Stimulated activated CD8-positive, alpha-beta memory T cell treated with anti-CD3 and anti-CD28 coated beads, Interleukin-4, amount 100 ng/mL, for 1 hour (primary cell): ENCODE measurements around the gene ACTC1.

Experiments used
- DNase-seq, 2 donors: peaks; one replicate each; pipeline ENCODE4 v3.0.0-alpha.2; 2020; ENCODE audit warnings: low read depth in 2 of 2, low spot score in 1 of 2

The ACTC1 gene

GRCh38 chr15:34759992-34760391, 35.4 kb downstream of the ACTC1 start:
- no peak for DNase-seq

GRCh38 chr15:34759347-34759746, 36.0 kb downstream of the ACTC1 start:
- no peak for DNase-seq

GRCh38 chr15:34757262-34757661, 38.1 kb downstream of the ACTC1 start:
- DNase-seq, result no peak

DNA sequence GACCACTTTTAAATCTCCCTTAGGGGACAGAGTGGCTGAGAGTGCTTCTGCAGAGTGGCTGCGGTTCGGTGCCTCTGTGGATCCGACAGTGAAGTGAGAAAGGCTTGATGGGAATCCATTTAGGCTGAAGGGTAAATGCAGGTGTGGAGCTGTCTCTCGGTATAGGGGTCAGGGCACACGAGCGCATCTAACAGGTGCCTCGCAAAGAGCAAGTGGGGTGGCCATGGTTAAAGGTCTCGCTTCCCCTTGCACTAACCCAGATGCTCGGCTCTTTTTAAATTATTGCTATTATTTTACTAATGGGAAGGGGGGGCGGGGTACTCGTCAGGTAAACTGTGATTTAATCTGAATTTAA, 40.0 kb downstream of the ACTC1 start:
- no peak for DNase-seq

GRCh38 chr15:34754674-34755418, 40.5 kb downstream of the ACTC1 start, which contains the start of gene GJD2:
Gene GJD2, minus strand, starts transcription at chr15:34754998. Its CDS starts 510 bp downstream, at chr15:34754488.
- no peak for DNase-seq

GRCh38 chr15:34754171-34754601, 41.2 kb downstream of the ACTC1 start:
- no peak for DNase-seq

GRCh38 chr15:34753236-34753894, 42.0 kb downstream of the ACTC1 start:
- DNase-seq, result no peak

DNA sequence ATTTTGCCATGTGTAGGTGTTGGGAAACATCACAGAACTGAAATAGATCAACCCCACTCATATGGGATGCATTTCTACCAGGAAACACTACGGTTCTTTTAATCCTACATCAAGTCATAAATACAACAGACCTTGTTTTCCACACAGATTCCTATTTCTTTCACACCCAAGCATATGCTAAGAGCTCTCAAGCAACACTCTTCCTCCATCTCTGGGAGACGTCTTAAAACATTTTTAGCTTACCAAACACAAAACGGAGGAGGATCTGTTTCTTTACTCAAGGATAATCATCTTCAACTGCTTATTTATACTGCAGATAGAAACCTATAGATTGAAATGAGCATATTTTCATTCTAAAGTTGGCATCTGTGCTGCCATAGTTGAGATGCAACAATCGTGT, 45.7 kb downstream of the ACTC1 start:
- DNase-seq, result no peak
